Activated T-cell treated with anti-CD3 and anti-CD28 coated beads for 48 hours (primary cell): Measurements from ENCODE around the gene MT2A.
A peak's percentile ranks its signal among the peaks of the same experiment; 100 is the strongest.

ENCODE experiments used
- DNase-seq: peaks from one replicate; pipeline ENCODE4 v3.0.0-alpha.2; 2020; ENCODE audit warnings: low read depth

The MT2A gene

GRCh38 chr16:56639045-56639444 lies 30.7 kb downstream of the MT2A start:
- DNase-seq: no peak

GRCh38 chr16:56640076-56640475 lies 31.7 kb downstream of the MT2A start:
- DNase-seq: no peak

DNA sequence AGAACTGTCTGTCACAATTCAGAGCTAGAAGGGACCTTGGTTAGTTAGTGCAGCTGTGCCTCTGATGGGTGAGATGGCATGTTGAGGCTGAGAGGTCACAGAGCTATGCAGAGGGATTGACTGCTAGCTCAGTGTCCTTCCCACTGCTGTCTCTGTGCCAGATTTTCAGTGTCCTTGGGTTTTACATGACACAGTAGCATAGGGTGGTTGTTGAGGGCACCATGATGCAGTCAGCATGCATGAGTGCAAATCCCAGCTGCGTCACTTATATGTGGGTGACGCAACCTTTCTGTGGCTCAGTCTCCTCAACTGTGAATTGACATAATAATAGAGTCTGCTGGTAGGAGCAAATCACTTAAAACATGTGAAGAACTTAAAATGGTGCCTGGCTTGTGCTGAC lies 32.8 kb downstream of the MT2A start:
- no peak for DNase-seq

- DNase-seq: peak; percentile 81
These were observed 34.8 kb downstream of the MT2A start for GRCh38 chr16:56643080-56643778.

DNA sequence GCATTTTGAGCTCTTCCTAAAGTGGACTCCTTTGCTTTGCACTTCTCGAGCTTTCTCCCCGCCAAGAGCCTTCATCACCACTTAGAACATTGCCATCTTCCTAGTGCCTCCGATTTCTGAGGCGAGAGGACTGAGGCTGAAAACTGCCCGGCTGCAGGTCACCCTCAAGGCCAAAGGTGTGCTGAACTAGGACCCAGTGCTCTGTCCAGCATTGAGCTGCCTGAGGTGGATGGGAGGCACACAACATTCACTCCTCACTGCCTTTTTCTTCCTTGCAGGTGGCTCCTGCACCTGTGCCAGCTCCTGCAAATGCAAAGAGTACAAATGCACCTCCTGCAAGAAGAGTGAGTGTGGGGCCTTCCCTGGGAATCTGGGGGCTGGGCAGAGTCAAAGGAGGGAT lies 35.4 kb downstream of the MT2A start:
- DNase-seq: no peak

DNA sequence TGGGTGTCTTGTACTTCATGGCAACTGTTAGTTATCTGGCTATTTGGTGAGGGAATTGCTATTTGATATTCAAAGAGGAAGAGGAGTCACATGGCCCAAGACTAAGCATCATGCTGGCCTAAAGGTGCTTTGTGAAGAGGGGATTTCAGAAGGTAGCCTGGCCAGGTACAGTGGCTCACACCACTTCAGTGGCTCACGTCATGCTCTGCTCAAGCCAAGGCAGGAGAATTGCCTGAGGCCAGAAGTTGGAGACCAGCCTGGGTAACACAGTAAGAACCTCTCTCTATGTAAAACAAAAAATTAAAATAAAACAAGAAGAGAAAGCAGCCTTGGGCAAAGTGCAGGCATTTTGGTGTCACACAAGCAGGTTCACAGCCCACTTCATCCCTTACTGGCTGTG lies 36.9 kb downstream of the MT2A start:
- DNase-seq: no peak

DNA sequence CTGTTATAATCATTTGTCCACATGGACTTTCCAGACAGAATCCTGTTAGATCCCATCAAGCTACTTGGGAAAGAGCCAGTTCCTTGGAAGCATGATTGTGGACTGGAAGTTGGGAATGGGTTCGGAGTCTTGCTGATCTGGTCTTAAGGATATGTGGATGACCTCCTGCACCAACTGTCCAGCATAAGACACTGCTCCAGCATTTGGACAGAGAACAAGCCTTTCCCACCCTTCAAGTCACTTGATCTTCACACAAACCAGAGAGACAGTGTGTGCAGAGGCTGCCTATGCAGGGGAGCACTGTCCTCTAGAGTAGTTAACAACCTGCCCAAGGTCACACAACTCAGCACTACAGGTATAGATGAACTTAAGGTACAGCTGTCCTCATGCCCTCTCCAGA lies 37.5 kb downstream of the MT2A start:
- no peak for DNase-seq

- no peak for DNase-seq
These were observed 39.5 kb downstream of the MT2A start for GRCh38 chr16:56647641-56648431.

DNA sequence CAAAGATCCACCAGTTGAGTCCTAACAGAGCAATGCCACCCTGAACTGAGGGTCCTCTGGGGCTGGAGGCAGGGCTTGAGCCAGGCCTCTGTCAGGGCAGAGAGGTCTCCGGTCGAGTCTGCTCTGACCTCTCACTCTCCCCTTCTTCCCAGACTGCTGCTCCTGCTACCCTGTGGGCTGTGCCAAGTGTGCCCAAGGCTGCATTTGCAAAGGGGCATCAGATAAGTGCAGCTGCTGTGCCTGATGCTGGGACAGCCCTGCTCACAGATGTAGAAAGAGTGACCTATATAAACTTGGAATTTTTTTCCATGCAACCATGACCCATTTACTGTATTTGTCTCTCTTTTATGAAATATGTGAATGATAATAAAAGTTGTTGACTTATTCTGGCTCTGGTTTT lies 40.9 kb downstream of the MT2A start:
- no peak for DNase-seq

DNA sequence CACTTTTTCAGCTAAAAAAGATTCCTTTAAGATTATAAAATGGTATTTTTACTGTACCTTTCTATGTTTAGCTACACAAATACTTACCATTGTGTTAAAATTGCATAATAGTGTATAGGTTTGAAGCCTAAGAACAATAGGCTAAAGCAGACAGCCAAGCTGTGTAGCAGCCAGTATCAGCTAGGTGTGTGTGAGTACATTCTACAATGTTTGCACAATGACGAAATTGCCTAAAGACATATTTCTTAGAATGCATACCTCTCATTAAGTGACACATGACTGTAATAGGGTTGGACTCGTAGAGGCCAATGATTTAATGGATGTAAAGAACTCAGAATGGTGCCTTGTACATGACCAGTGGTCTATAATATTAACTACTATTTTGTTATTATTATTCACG lies 41.4 kb downstream of the MT2A start:
- DNase-seq: no peak

- DNase-seq: no peak
These were observed 43.2 kb downstream of the MT2A start, which contains the start of gene MT1B for GRCh38 chr16:56651586-56651985. TSS of gene MT1B (plus strand) at chr16:56651886. CDS start at chr16:56651954, 68 bp downstream.

DNA sequence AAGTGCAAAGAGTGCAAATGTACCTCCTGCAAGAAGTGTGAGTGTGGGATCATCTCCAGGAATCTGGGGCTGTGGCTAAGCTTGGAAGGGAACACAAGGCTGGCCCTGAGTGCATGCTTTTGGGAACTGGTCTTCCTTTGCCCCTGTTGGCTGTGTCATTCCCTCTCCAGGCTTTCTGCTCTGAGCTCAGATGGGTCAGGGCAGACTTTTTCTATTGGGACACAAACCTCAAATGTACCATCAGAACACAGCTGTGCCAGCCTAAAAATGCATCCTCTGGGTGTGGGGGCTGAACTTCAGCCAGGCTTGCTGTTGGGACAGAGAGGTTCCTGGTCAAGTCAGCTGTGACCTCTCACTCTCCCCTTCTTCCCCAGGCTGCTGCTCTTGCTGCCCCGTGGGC lies 44.2 kb downstream of the MT2A start:
- DNase-seq: no peak

DNA sequence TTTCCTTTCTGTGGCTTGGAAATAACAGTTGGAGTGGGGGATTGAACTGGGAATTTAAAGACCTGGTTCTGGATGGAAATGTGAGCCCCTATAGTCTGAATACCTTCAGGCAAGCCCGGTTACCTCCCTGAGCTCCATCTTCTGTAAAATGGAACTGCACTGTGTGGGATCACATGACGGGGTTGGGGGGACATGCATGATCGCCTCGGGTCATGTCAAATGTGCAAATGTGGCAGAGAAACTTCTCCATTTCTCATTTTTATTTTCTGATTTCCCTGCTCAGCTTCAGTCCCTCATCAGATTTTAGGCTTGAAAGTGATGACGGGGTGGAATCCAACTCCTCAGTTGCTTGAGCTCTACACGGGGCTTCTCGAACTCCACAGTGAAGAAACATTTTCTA lies 44.8 kb downstream of the MT2A start:
- DNase-seq: no peak

DNA sequence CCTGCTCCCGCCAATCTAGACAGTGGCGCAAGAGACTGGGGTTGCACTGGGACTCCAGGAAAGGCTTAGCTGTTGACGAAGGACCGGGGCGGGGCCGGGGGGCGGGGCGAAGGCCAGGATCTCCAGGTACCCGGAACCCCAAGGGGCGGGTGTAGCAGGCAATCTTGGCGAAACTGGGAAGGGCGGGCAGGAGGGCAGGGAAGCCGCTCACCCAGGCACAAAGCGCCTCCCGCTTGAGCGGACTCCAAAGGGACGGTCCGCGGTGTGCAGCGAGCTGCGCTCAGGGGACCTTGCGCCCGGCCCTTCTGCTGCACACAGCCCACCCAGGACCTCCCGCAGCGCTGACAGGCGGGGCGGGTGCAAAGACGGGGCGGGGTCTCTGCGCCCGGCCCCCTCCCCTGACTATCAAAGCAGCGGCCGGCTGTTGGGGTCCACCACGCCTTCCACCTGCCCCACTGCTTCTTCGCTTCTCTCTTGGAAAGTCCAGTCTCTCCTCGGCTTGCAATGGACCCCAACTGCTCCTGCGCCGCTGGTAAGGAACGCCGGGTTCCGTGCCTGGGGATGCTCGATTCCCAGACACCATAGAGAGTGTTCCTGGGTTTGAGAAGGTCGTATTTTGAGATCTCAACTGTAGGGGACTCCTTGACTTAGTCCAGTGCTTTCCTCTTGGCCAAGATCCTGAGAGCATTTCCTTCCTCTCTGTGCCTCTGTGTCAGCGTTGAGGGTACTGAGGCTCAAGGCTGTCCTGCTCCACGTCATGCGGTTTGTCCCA lies 49.4 kb downstream of the MT2A start, which contains the start of gene MT1F:
Gene MT1F (plus strand): TSS at position 405 of the 772 bp plus-strand sequence. CDS start 100 bp downstream, at position 505.
- DNase-seq: peak; percentile 68

DNA sequence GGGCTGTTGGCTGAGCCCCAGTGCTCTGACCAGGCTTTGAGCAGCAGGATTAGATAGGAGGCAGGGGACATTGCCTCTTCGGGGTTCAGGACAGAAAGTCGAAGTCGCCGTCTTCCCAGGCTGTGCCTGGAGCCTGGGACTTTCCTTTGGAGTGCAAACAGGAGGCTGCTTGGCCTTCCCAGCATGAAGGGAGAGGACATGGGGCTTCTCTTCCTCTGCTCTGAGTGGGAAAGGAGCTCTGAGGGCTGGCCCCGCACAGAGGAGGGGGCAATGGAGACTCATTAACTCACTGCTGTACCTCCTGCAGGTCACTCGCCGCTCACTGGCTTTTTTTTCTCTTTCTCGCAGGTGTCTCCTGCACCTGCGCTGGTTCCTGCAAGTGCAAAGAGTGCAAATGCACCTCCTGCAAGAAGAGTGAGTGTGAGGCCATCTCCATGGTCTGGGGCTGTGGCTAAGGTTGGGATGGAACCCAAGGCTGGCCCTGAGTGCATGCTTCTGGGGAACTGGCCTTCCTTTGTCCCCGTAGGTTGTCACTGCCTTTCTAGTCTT lies 50.0 kb downstream of the MT2A start:
- no peak for DNase-seq
